ENCODE data around the gene SLC22A24.
"Not testable (repeated sequence)": the region's sequence is repeated elsewhere in the genome, so short reads cannot be mapped to it uniquely, and the experiment has no call there.

SLC22A24 gene

GRCh38 chr11:63144121-63144520 lies at the start of gene SLC22A24:
Gene SLC22A24, minus strand, starts transcription at chr11:63144221. Its CDS starts 442 bp downstream, at chr11:63143779.
- no peak for DNase-seq (ENCODE audit: low read depth in 3 of 3)

- no peak for DNase-seq (ENCODE audit: low read depth in 3 of 3)
Observed at GRCh38 chr11:63180536-63180935, 36.5 kb upstream of the SLC22A24 start.

- no peak for DNase-seq (ENCODE audit: low read depth in 3 of 3)
Observed at GRCh38 chr11:63179432-63180041, 35.5 kb upstream of the SLC22A24 start.

GRCh38 chr11:63177872-63178271 lies 33.9 kb upstream of the SLC22A24 start:
- no peak for DNase-seq (ENCODE audit: low read depth in 3 of 3)

GRCh38 chr11:63165706-63166310 lies 21.8 kb upstream of the SLC22A24 start:
- DNase-seq (ENCODE audit: low read depth in 3 of 3) = no peak

GRCh38 chr11:63155794-63156193 lies 11.8 kb upstream of the SLC22A24 start:
- no peak for DNase-seq (ENCODE audit: low read depth in 3 of 3)

- DNase-seq (ENCODE audit: low read depth in 3 of 3) = no peak
Observed at GRCh38 chr11:63146581-63146980, 2.6 kb upstream of the SLC22A24 start.

GRCh38 chr11:63142459-63142858 lies 1.6 kb downstream of the SLC22A24 start:
- DNase-seq (ENCODE audit: low read depth in 3 of 3) = no peak

- DNase-seq (ENCODE audit: low read depth in 3 of 3) = no peak
Observed at GRCh38 chr11:63132985-63133775, 10.8 kb downstream of the SLC22A24 start.

- DNase-seq (ENCODE audit: low read depth in 3 of 3) = no peak
Observed at GRCh38 chr11:63099555-63099954, 44.5 kb downstream of the SLC22A24 start.

GRCh38 chr11:63080682-63081081 lies 63.3 kb downstream of the SLC22A24 start:
- DNase-seq (ENCODE audit: low read depth in 3 of 3) = no peak

GRCh38 chr11:63046203-63046602 lies 97.8 kb downstream of the SLC22A24 start:
- DNase-seq (ENCODE audit: low read depth in 3 of 3) = not testable (repeated sequence)

- DNase-seq (ENCODE audit: low read depth in 3 of 3) = no peak
Observed at GRCh38 chr11:63042596-63042995, 101.4 kb downstream of the SLC22A24 start.

- no peak for DNase-seq (ENCODE audit: low read depth in 3 of 3)
Observed at GRCh38 chr11:63032457-63032856, 111.6 kb downstream of the SLC22A24 start.
